A673 (cell line): ENCODE results near the gene RHOF. TPM values are rescaled to one million over a fixed set of nuclear protein-coding genes. Genes with fewer than 3 reads are reported as not detected.

ENCODE experiments used
- BruUV-seq: library from RNA; stranded (reverse); fragments of 400-500 nt; replicated peaks from 2 replicates; lab custom pipeline; 2021; lab: Mats Ljungman, UMichigan
- CTCF ChIA-PET: fragments of 300-600 bp; sonication (Branson Sonifier 250); formaldehyde crosslinking; loops from one replicate; lab custom pipeline; 2022; ENCODE audit warnings: antibody characterized with exemption; lab: Charles Lee
- POLR2A ChIA-PET: fragments of 300-600 bp; sonication (Branson Sonifier 250); formaldehyde crosslinking; loops from one replicate; lab custom pipeline; 2022; ENCODE audit warnings: antibody characterized with exemption; ENCODE audit not compliant: low non-redundant PET; lab: Charles Lee
- DNase-seq: peaks from one replicate; pipeline ENCODE4 v3.0.0-alpha.2; 2015; ENCODE audit warnings: low spot score
- H3K27ac ChIP-seq: fragments of 200-600 bp; sonication (generic); 2 replicates; pipeline ENCODE4 v1.5.1; 2016; ENCODE audit warnings: mixed run types, low read depth, mild to moderate bottlenecking, mixed read lengths, antibody characterized with exemption, low read length; ENCODE audit not compliant: poor library complexity, severe bottlenecking
- H3K27me3 ChIP-seq: fragments of 200-600 bp; sonication (generic); replicated peaks from 2 replicates; pipeline ENCODE4 v1.6.1; 2017; ENCODE audit warnings: mixed run types, low read depth, mild to moderate bottlenecking, mixed read lengths, antibody characterized with exemption, low read length; ENCODE audit not compliant: insufficient read depth, poor library complexity
- H3K36me3 ChIP-seq: fragments of 200-600 bp; sonication (generic); 2 replicates; pipeline ENCODE4 v1.6.1; 2016; ENCODE audit warnings: mixed run types, mild to moderate bottlenecking, mixed read lengths, antibody characterized with exemption, low read length; ENCODE audit not compliant: insufficient read depth, poor library complexity, severe bottlenecking
- H3K4me1 ChIP-seq: fragments of 200-600 bp; sonication (generic); 2 replicates; pipeline ENCODE4 v1.6.1; 2017; ENCODE audit warnings: mixed run types, mild to moderate bottlenecking, mixed read lengths, antibody characterized with exemption, low read length; ENCODE audit not compliant: insufficient read depth, poor library complexity, severe bottlenecking
- H3K4me3 ChIP-seq: fragments of 200-600 bp; sonication (generic); 2 replicates; pipeline ENCODE4 v1.5.1; 2016; ENCODE audit warnings: low read depth, mixed run types, mild to moderate bottlenecking, mixed read lengths, low read length; ENCODE audit not compliant: poor library complexity, severe bottlenecking
- H3K9me3 ChIP-seq: fragments of 200-600 bp; sonication (generic); 2 replicates; pipeline ENCODE4 v1.6.1; 2016; ENCODE audit warnings: mixed run types, low read depth, mild to moderate bottlenecking, mixed read lengths, antibody characterized with exemption, low read length; ENCODE audit not compliant: poor library complexity, severe bottlenecking
- CTCF ChIP-seq: fragments of 300-800, 200-600 bp; sonication (generic); conservative IDR thresholded peaks from 2 replicates; pipeline ENCODE4 v1.5.1; 2017; ENCODE audit warnings: low read depth, mild to moderate bottlenecking, antibody characterized with exemption, low read length, moderate library complexity, mixed read lengths
- EZH2 ChIP-seq: fragments of 200-600 bp; sonication (generic); IDR thresholded peaks from 2 replicates; pipeline ENCODE4 v1.6.1; 2017; ENCODE audit warnings: borderline replicate concordance, low read depth, mild to moderate bottlenecking, mixed read lengths, antibody characterized with exemption, low read length; ENCODE audit not compliant: poor library complexity, severe bottlenecking
- intact Hi-C: fragments of 100-400 bp; cut with micrococcal nuclease; formaldehyde crosslinking; loops from one replicate; pipeline ENCODE4 v1.10.0; 2022; ENCODE audit not compliant: unreplicated experiment
- total RNA-seq: library from RNA; stranded (reverse); gene quantifications from 2 replicates; pipeline ENCODE4 v1.2.3, GENCODE V29; 2021

The RHOF gene
- total RNA-seq, 1 experiment from 2014 or later: 21.1 TPM

DNA sequence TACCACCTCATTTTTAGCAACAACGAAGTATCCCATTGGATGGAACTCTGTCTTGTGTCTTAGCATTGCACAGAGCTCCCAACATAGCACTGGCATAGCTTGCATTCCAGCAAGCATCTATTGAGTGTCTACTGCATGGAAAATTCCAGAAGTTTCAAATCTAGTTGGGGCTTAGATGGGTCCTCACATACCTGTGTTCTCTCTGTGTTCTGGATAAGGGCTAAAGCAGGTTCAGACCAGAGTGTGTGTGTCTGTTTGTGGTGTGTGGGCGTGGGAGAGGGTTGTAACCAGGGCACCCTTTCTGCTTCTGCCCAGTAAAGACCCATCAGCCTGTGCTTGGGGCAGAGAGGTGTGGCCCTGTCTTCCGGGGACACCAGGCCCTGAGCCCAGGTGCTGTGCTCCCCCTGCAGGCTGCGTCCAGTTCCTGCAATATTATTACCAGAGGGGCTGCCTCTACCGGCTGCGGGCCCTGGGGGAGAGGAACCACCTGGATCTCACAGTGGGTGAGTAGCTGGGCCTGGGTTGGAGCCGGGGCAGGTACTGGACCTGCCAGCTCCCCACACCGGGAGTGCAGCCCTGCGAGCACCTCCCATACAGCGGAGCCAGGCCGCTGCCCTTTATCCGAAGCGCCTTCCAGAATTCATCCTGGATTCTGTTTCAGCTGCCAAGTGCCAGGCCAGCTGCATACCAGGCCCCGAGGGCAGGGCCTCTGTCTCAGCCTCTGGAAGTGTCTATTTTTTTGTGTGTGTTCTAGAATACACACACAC, 20.3 kb downstream of the RHOF start:
- H3K9me3 ChIP-seq: no peaks in the 10 kb centered on the region
- intact Hi-C loops: loop anchor here (1.0 to 10.0 kb wide), 2 partner anchors 76 to 218 kb away; no protein-coding TSS in a partner anchor
- H3K4me1 ChIP-seq: no peaks in the 10 kb centered on the region
- TF ChIP-seq CTCF (peak; percentile 88), EZH2 (no peak)
- ChIA-PET CTCF (interaction anchor here (1.1 kb wide), 1 partner anchor 75 kb away, joined by 5 read pairs; no protein-coding TSS in a partner anchor), POLR2A (no interaction called here)
- no TSS peak for BruUV-seq
- H3K4me3 ChIP-seq: no peak overlapping the region
- no peak overlapping the region for H3K27ac ChIP-seq
- peak; percentile 70 for DNase-seq
- H3K27me3 ChIP-seq: no peaks in the 10 kb centered on the region
- H3K36me3 ChIP-seq: no peaks in the 10 kb centered on the region

GRCh38 chr12:121770813-121771625, 22.5 kb downstream of the RHOF start:
- Histone ChIP-seq H3K9me3 (no peaks in the 10 kb centered on the region), H3K4me3 (no peak overlapping the region), H3K27ac (no peak overlapping the region), H3K4me1 (no peaks in the 10 kb centered on the region), H3K27me3 (no peaks in the 10 kb centered on the region), H3K36me3 (no peaks in the 10 kb centered on the region)
- intact Hi-C loops: loop anchor here (10.0 kb wide), 1 partner anchor 216 kb away; no protein-coding TSS in a partner anchor
- TF ChIP-seq CTCF (no peak), EZH2 (no peak)
- no TSS peak for BruUV-seq
- no peak for DNase-seq
- POLR2A ChIA-PET: no interaction called here
- CTCF ChIA-PET: no interaction called here

GRCh38 chr12:121770388-121770787, 23.1 kb downstream of the RHOF start:
- DNase-seq: no peak
- Histone ChIP-seq H3K27me3 (no peaks in the 10 kb centered on the region), H3K4me3 (no peak overlapping the region), H3K27ac (no peak overlapping the region), H3K36me3 (no peaks in the 10 kb centered on the region), H3K4me1 (no peaks in the 10 kb centered on the region), H3K9me3 (no peaks in the 10 kb centered on the region)
- POLR2A ChIA-PET: no interaction called here
- CTCF ChIA-PET: no interaction called here
- no TSS peak for BruUV-seq
- intact Hi-C loops: loop anchor here (10.0 kb wide), 1 partner anchor 216 kb away; no protein-coding TSS in a partner anchor
- TF ChIP-seq CTCF (no peak), EZH2 (no peak)
